Right kidney (tissue), 9 donors: Measurements from ENCODE around the gene GSTM3.

Experiments used
- DNase-seq: peaks from one replicate; pipeline ENCODE4 v3.0.0-alpha.2; 2016
- long read RNA-seq, 8 donors: transcript quantifications; one replicate each; lab custom pipeline, GENCODE V29; 2026

Gene GSTM3
- long read RNA-seq, donor 1, full-length matches to known transcripts = 111 of 174 reads
- long read RNA-seq, donor 1, partial matches to known transcripts = 55 of 174 reads
- long read RNA-seq, donor 1, other reads (novel, unspliced or antisense) = 8 of 174 reads
- long read RNA-seq, donor 2, full-length matches to known transcripts = 55 of 78 reads
- long read RNA-seq, donor 2, partial matches to known transcripts = 18 of 78 reads
- long read RNA-seq, donor 2, other reads (novel, unspliced or antisense) = 5 of 78 reads
- long read RNA-seq, donor 3, full-length matches to known transcripts = 43 of 59 reads
- long read RNA-seq, donor 3, partial matches to known transcripts = 10 of 59 reads
- long read RNA-seq, donor 3, other reads (novel, unspliced or antisense) = 6 of 59 reads
- long read RNA-seq, donor 4, full-length matches to known transcripts = 54 of 84 reads
- long read RNA-seq, donor 4, partial matches to known transcripts = 20 of 84 reads
- long read RNA-seq, donor 4, other reads (novel, unspliced or antisense) = 10 of 84 reads
- long read RNA-seq, donor 5, full-length matches to known transcripts = 62 of 89 reads
- long read RNA-seq, donor 5, partial matches to known transcripts = 9 of 89 reads
- long read RNA-seq, donor 5, other reads (novel, unspliced or antisense) = 18 of 89 reads
- long read RNA-seq, donor 6, full-length matches to known transcripts = 95 of 138 reads
- long read RNA-seq, donor 6, partial matches to known transcripts = 43 of 138 reads
- long read RNA-seq, donor 6, other reads (novel, unspliced or antisense) = 0 of 138 reads
- long read RNA-seq, donor 7, full-length matches to known transcripts = 63 of 80 reads
- long read RNA-seq, donor 7, partial matches to known transcripts = 10 of 80 reads
- long read RNA-seq, donor 7, other reads (novel, unspliced or antisense) = 7 of 80 reads
- long read RNA-seq, donor 8, full-length matches to known transcripts = 108 of 183 reads
- long read RNA-seq, donor 8, partial matches to known transcripts = 57 of 183 reads
- long read RNA-seq, donor 8, other reads (novel, unspliced or antisense) = 18 of 183 reads

- DNase-seq = no peak
Measured at GRCh38 chr1:109740615-109741373, at the start of gene GSTM3. Gene GSTM3 (minus strand): TSS chr1:109741038. CDS start chr1:109740287, 751 bp downstream.

- no peak for DNase-seq
Measured at GRCh38 chr1:109790329-109790728, 49.5 kb upstream of the GSTM3 start.

- DNase-seq = no peak
Measured at GRCh38 chr1:109789551-109790180, 48.8 kb upstream of the GSTM3 start.

DNA sequence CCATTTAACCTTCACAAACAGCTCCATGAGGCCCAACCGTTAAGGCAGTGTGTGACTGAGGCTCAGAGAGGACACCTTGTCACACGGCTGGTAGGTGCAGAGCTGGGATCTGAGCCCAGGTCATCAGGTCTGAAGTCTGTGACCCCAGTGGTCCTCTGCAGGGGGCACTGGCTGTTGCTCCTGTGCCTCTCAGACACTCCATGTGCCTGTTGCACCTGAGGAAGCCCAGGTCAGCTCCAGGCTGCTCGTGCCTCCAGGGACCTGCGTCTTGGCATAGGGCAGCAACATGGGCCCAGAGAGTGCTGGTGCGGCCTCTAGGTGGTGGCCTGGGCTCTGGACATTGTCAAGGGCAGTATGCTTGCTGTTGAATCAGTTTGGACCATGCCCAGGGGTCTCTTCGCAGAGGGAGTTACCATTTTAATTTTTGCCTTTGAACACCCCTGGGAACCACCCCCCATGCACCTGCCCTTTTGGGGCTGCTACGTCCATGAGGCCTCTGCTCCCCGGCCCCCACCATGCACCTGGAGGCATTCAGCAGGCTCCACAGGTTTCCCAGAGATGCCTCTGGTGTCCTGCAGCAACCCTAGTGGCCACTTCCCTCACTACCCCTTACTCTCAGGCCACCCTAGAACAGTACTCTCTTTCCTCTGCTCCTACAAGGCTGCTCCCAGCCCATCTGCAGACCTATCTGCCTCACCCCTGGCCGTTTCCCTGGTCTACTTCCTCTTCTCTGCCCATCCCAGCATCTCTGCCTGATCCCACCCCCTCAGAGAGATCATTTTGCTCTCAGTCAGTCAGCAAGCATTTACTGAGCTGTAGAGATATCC, 48.1 kb upstream of the GSTM3 start:
- DNase-seq = no peak

GRCh38 chr1:109787845-109788601, 47.2 kb upstream of the GSTM3 start:
- no peak for DNase-seq

DNA sequence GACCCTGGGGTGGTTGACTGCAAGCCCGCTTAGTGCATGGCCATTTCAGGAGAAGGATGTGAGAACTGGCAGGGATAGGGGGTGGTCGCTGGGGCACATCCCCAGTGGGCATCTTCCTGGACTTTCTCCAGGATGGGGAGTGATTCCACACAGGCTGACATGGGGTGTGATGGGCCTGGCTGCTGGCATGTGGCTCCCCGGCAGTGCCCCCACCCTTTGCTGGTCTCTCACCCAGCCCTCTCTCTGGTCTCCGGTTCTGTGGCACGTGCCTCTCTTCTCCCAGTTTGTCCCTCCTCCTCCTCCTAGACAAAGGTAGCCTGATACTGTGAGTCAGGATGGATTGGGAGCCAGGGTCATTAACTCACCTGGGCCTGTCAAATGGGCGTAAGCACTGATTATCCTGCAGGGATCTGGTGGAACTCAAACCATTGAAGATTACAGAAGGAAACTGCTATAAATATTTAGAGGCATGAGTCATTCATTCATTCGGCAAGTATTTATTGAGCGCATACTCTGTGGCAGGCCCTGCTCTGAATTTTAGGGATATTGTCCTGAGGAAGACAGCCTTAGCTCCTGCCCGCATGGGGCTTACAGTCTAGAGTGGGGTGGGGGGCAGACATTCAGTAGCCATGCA, 46.5 kb upstream of the GSTM3 start:
- no peak for DNase-seq

GRCh38 chr1:109786531-109787021, 45.7 kb upstream of the GSTM3 start:
- DNase-seq = no peak

DNA sequence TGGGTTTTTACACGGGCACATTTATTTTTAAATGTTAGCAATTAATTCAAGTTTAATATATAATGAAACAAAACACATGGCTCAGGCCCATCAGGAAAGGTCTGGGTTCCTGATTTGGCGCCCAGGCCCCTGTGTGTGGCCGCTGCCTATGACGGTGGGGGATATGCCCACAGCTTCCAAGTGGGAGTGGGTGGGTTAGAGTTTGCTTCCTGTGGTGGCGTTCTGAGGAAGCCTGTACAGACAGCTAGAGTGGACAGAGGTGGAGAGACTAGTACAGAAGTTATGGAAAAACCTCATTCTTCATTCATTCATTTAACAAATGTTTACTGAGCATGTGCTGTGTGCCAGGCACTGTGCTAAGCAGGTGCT, 45.3 kb upstream of the GSTM3 start:
- no peak for DNase-seq

- no peak for DNase-seq
Measured at GRCh38 chr1:109785446-109786111, 44.7 kb upstream of the GSTM3 start.

DNA sequence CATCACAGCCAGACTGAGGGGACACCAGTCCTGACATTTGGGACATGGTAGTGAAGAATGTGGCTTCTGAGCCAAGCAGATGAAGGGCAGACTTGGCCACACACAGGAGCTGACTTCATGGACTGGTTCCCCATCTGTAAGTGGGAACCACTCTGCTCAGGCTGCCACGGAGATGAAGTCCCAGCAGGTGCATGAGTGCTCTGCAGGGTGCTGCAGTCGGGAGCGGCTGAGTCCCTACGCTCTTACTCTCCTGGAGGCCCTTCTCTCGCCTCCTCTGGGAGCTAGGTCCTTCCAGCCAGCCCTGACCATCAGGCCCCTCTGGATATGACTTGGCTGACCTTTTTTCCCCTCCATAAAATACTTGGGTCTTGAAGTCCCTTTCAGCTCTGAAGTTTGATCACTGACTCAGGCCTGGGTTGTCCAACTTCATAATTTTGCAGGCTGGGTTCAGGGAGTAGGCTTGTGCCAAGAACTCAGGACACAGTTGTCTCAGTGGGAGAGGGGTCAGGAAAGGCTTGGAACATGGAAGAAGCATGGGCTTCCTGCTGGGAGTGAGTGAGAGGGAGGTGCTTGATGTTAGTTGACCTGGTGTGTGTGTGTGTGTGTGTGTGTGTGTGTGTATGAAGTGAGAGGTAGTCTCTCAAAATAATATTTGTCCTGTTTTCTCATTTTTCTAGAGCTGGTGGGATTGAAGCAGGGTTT, 43.9 kb upstream of the GSTM3 start:
- no peak for DNase-seq

DNA sequence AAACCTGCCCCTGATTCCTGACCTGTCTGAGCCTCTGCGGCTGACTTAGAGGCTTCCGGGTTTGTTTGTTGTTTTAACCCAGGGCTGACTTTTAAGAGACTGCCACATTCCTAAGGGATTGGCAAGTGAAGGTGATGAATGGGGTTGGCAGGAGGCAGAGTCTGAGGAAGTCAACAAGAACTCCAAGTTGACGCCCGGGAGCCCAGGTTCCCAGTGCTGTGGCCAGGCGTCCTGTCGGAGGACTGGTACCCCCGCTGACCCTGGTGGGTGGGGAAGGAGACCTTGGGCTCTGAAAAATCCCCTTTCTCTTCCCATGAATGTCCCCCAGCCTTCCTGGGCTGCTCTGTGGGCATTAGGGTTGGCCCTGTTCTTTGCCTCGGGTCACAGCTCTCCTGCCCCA, 42.6 kb upstream of the GSTM3 start:
- peak; percentile 35 for DNase-seq

- DNase-seq = no peak
Measured at GRCh38 chr1:109782927-109783326, 42.1 kb upstream of the GSTM3 start.

GRCh38 chr1:109782514-109782913, 41.7 kb upstream of the GSTM3 start:
- DNase-seq = no peak

DNA sequence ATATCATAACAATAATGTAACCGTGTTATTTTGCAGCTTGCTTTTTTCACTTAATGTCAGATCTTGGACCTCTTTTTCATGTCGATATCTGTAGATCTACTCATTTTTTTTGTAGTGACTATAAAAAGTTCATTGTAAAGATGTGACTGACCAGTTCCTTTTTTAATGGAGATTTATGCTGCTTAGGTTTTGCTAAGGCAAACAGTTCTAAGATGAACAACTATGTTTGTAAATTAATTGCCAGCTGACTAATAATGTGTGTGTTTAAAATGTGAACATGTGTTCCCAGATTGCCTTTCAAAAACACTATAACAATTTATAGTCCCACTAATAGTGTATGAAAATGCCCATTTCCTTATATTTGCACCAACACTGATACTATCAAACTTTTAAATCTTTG, 41.0 kb upstream of the GSTM3 start:
- DNase-seq = no peak

GRCh38 chr1:109780982-109781381, 40.1 kb upstream of the GSTM3 start:
- no peak for DNase-seq

DNA sequence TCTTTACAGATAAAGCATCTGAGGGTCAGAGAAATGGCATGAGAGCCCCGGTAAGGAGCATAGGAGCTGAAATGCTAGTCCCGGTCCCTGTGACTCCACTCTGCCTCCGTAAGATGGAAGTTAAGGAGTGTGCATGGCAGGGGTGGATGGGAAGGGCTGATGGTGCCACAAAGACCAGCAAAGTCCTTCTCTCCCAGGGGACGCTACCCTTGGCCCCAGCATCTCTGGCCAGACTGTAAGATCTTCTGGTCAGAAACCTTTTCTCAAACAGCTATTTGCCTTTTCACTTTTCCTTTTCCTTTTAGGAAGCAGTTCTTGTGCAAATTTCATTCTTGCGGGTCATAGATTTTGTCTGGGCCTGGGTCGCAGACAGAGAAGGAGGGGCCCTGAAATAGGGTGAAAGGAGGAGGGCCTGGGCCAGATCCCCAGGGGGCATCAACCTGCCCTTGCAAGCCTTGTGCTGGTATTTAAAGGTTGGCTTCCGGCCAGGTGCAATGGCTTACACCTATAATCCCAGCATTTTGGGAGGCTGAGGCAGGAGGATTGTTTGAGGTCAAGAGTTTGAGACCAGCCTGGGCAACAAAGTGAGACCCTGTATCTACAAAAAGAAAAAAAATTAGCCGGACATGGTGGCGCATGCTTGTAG, 37.3 kb upstream of the GSTM3 start:
- no peak for DNase-seq

DNA sequence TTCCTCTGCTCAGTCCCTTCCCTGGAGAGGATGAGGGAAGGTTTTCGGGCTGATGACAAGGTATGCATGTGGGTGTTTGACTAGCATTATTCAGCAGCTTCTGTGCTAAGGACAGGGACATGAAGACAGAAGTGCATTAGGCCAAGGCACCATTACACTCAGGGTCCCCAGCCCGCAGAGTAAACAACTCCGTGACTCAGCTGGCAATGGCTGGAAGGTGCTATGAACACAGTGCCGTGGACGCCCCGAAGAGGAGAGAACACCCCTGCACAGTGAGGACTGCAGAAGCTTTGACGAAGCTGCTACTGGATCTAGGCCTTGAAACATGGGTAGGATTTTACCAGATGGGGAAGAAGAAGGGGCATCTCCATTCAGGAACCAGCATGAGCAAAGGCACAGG, 36.6 kb upstream of the GSTM3 start:
- no peak for DNase-seq

- DNase-seq = peak; percentile 64
Measured at GRCh38 chr1:109776911-109777310, 36.1 kb upstream of the GSTM3 start.
